ENCODE data around the gene HOMEZ.

DNA sequence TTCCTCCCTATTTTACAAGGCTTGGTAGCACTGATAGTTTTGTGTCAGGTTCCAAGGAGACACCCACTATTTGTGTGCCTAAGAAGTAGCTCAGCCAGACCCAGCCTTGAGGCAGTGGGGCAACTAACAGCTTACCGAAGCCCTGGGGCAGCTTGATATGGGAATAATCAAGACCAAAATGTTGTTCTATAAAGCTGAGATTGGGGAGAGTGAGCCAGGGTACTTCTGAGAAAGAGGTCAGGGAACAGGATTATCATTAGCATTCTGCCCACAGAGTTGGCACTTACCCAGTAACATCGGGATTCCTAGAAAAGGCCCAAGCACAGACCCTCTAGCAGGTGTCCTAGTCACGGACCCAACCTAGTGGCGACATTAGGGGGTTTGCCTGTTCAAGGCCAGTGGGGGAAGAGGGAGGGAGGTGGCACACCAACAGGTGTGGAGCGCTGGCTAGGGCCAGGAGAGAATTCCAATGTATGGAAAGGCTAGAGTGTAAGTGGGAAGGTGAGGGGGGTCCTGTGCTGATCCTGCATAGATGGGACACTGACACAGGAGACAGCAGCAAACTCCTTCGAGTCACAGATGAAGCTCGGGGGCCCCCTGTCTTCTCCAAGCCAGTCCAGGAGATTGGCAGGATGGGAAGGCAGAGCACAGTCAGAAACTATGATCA, 11.8 kb upstream of the HOMEZ start:
- TF ChIP-seq, protein P1, sequence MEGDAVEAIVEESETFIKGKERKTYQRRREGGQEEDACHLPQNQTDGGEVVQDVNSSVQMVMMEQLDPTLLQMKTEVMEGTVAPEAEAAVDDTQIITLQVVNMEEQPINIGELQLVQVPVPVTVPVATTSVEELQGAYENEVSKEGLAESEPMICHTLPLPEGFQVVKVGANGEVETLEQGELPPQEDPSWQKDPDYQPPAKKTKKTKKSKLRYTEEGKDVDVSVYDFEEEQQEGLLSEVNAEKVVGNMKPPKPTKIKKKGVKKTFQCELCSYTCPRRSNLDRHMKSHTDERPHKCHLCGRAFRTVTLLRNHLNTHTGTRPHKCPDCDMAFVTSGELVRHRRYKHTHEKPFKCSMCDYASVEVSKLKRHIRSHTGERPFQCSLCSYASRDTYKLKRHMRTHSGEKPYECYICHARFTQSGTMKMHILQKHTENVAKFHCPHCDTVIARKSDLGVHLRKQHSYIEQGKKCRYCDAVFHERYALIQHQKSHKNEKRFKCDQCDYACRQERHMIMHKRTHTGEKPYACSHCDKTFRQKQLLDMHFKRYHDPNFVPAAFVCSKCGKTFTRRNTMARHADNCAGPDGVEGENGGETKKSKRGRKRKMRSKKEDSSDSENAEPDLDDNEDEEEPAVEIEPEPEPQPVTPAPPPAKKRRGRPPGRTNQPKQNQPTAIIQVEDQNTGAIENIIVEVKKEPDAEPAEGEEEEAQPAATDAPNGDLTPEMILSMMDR (IDR thresholded peaks at IDR 0.05) = no peak
- TF ChIP-seq POLR2A (IDR thresholded peaks at IDR 0.05) = no peak
